H1 (cell line): ENCODE data around the gene BBS1. TPM values are rescaled to one million over a fixed set of nuclear protein-coding genes. Genes with fewer than 3 reads are reported as not detected.
A peak's percentile ranks its signal among the peaks of the same experiment; 100 is the strongest.

Experiments
- CTCF ChIA-PET: fragments of 300-600 bp; sonication (Branson Sonifier 250); formaldehyde crosslinking; loops from one replicate; lab custom pipeline; 2021; ENCODE audit not compliant: partially characterized antibody; lab: Charles Lee
- POLR2A ChIA-PET: fragments of 300-600 bp; sonication (Branson Sonifier 250); formaldehyde crosslinking; loops from one replicate; lab custom pipeline; 2021; ENCODE audit warnings: inconsistent platforms; ENCODE audit not compliant: partially characterized antibody; lab: Charles Lee
- DNase-seq, 2 experiments: peaks; one replicate each; pipeline versions ENCODE4 v3.0.0 to v3.0.0-alpha.2; 2010 to 2022; ENCODE audit warnings: low spot score in 2 of 2, low read depth in 1 of 2, mixed read lengths in 1 of 2
- FAIRE-seq: peaks from 2 replicates; lab custom pipeline; 2011; peaks lifted over from hg19 to GRCh38; lab: Jason Lieb, UNC
- H2AFZ ChIP-seq: 2 replicates; pipeline ENCODE4 v1.8.1; 2012; ENCODE audit warnings: low read length, inconsistent platforms
- H2AK5ac ChIP-seq: 2 replicates; pipeline ENCODE4 v1.6.1; 2013; ENCODE audit warnings: low read depth, low read length
- H2BK120ac ChIP-seq: replicated peaks from 2 replicates; pipeline ENCODE3; 2013; ENCODE audit warnings: low read depth, low read length, inconsistent platforms
- H2BK12ac ChIP-seq: 2 replicates; pipeline ENCODE4 v1.6.1; 2013; ENCODE audit warnings: low read depth, low read length
- H2BK15ac ChIP-seq: 2 replicates; pipeline ENCODE4 v1.6.1; 2013; ENCODE audit warnings: low read length
- H2BK20ac ChIP-seq: 2 replicates; pipeline ENCODE4 v1.6.1; 2013; ENCODE audit warnings: low read length
- H2BK5ac ChIP-seq: 2 replicates; pipeline ENCODE4 v1.6.1; 2013; ENCODE audit warnings: low read depth, low read length
- H3K14ac ChIP-seq: 2 replicates; pipeline ENCODE4 v1.6.1; 2013; ENCODE audit warnings: inconsistent platforms; ENCODE audit not compliant: insufficient read length
- H3K18ac ChIP-seq: 2 replicates; pipeline ENCODE4 v1.6.1; 2013; ENCODE audit warnings: low read length; ENCODE audit errors: extremely low read depth
- H3K23ac ChIP-seq: 2 replicates; pipeline ENCODE4 v1.6.1; 2013; ENCODE audit warnings: inconsistent platforms; ENCODE audit not compliant: insufficient read length
- H3K23me2 ChIP-seq: 2 replicates; pipeline ENCODE4 v1.6.1; 2013; ENCODE audit warnings: low read depth, low read length
- H3K27ac ChIP-seq: 2 replicates; pipeline ENCODE4 v1.6.1; 2011; ENCODE audit warnings: low read depth, low read length, inconsistent platforms
- H3K27me3 ChIP-seq, 4 experiments: replicated peaks in 1 of 4; 1 replicate in 1 of 4; 2 replicates in 3 of 4; pipeline versions ENCODE4 v1.6.1 to v1.8.1; 2011 to 2013; ENCODE audit warnings: low read length in 3 of 4, mild to moderate bottlenecking in 3 of 4, inconsistent platforms in 2 of 4, mixed read lengths in 2 of 4, moderate library complexity in 1 of 4; ENCODE audit not compliant: control insufficient read depth in 3 of 4, insufficient read depth in 3 of 4; ENCODE audit errors: extremely low read depth in 1 of 4
- H3K36me3 ChIP-seq, 4 experiments: 2 replicates each; pipeline versions ENCODE4 v1.6.1 to v1.8.1; 2011 to 2013; ENCODE audit warnings: mild to moderate bottlenecking in 4 of 4, low read length in 3 of 4, moderate library complexity in 2 of 4, control low read depth in 1 of 4, inconsistent platforms in 1 of 4; ENCODE audit not compliant: insufficient read depth in 4 of 4, control insufficient read depth in 2 of 4
- H3K4ac ChIP-seq: replicated peaks from 2 replicates; pipeline ENCODE3; 2013; ENCODE audit warnings: low read length, low read depth, mixed read lengths, inconsistent platforms; ENCODE audit not compliant: insufficient read length
- H3K4me1 ChIP-seq, 4 experiments: replicated peaks in 1 of 4; 1 replicate in 1 of 4; 2 replicates in 3 of 4; pipeline versions ENCODE4 v1.6.1 to v1.8.1; 2011 to 2013; ENCODE audit warnings: low read length in 3 of 4, inconsistent platforms in 2 of 4, mixed read lengths in 1 of 4; ENCODE audit not compliant: insufficient read depth in 4 of 4, control insufficient read depth in 3 of 4
- H3K4me2 ChIP-seq, 2 experiments: 2 replicates each; pipeline versions ENCODE4 v1.6.1 to v1.8.1; 2011 to 2013; ENCODE audit warnings: low read depth in 2 of 2, low read length in 2 of 2, control low read depth in 1 of 2, inconsistent platforms in 1 of 2, mild to moderate bottlenecking in 1 of 2; ENCODE audit not compliant: insufficient read depth in 1 of 2
- H3K4me3 ChIP-seq, 4 experiments: fragments of 200-600, 300-600 bp in 1 of 4; sonication (generic), shearing (Covaris generic), sonication (Bioruptor Twin) in 1 of 4; 2 replicates each; pipeline versions ENCODE4 v1.5.1 to v1.8.1; 2011 to 2016; ENCODE audit warnings: low read length in 4 of 4, low read depth in 3 of 4, control low read depth in 2 of 4, inconsistent platforms in 2 of 4, mild to moderate bottlenecking in 2 of 4, mixed read lengths in 1 of 4, moderate library complexity in 1 of 4; ENCODE audit not compliant: insufficient read depth in 2 of 4; ENCODE audit errors: extremely low read depth in 1 of 4
- H3K56ac ChIP-seq: replicated peaks from 2 replicates; pipeline ENCODE3; 2013; ENCODE audit warnings: low read depth, mild to moderate bottlenecking, mixed read lengths, low read length, inconsistent platforms; ENCODE audit not compliant: insufficient read length
- H3K79me1 ChIP-seq: 2 replicates; pipeline ENCODE4 v1.6.1; 2013; ENCODE audit warnings: low read depth, low read length, control low read depth
- H3K79me2 ChIP-seq, 2 experiments: 2 replicates each; pipeline versions ENCODE4 v1.6.1 to v1.8.1; 2012 to 2013; ENCODE audit warnings: low read length in 2 of 2, mild to moderate bottlenecking in 2 of 2, inconsistent platforms in 1 of 2; ENCODE audit not compliant: insufficient read depth in 2 of 2, control insufficient read depth in 1 of 2
- H3K9ac ChIP-seq, 4 experiments: replicated peaks in 1 of 4; 1 replicate in 1 of 4; 2 replicates in 3 of 4; pipeline versions ENCODE4 v1.6.1 to v1.8.1; 2011 to 2013; ENCODE audit warnings: low read depth in 3 of 4, low read length in 3 of 4, control low read depth in 2 of 4, mild to moderate bottlenecking in 2 of 4, moderate library complexity in 2 of 4, inconsistent platforms in 1 of 4; ENCODE audit errors: extremely low read depth in 1 of 4
- H3K9me3 ChIP-seq, 2 experiments: 2 replicates each; pipeline versions ENCODE4 v1.6.1 to v1.8.1; 2012 to 2013; ENCODE audit warnings: mild to moderate bottlenecking in 2 of 2, moderate library complexity in 2 of 2, control low read depth in 1 of 2, inconsistent platforms in 1 of 2, low read depth in 1 of 2, low read length in 1 of 2, mixed read lengths in 1 of 2; ENCODE audit not compliant: insufficient read depth in 2 of 2
- H4K20me1 ChIP-seq, 2 experiments: replicated peaks in 1 of 2; 2 replicates each; pipeline versions ENCODE3 to v1.8.1; 2011 to 2013; ENCODE audit warnings: inconsistent platforms in 2 of 2, low read length in 2 of 2, mild to moderate bottlenecking in 1 of 2; ENCODE audit not compliant: insufficient read depth in 2 of 2, control insufficient read depth in 1 of 2
- H4K5ac ChIP-seq: 2 replicates; pipeline ENCODE4 v1.6.1; 2013; ENCODE audit warnings: low read length, low read depth, mixed read lengths, inconsistent platforms; ENCODE audit not compliant: insufficient read length
- H4K8ac ChIP-seq: 2 replicates; pipeline ENCODE4 v1.8.0; 2013; ENCODE audit warnings: mild to moderate bottlenecking, moderate library complexity, low read length, inconsistent platforms; ENCODE audit not compliant: insufficient read depth; ENCODE audit errors: extremely low read depth
- H4K91ac ChIP-seq: replicated peaks from 2 replicates; pipeline ENCODE3; 2013; ENCODE audit warnings: low read length, mixed read lengths, inconsistent platforms; ENCODE audit not compliant: insufficient read length
- ASH2L ChIP-seq: fragments of 200-600, 300-600 bp; sonication (generic); IDR thresholded peaks from one replicate; pipeline ENCODE4 v1.7.1; 2017; ENCODE audit warnings: low read length
- ATF3 ChIP-seq: IDR thresholded peaks from 2 replicates; pipeline ENCODE4 v1.6.1; 2011; ENCODE audit warnings: low read depth, mild to moderate bottlenecking, low read length; ENCODE audit not compliant: insufficient read depth
- BCL11A ChIP-seq, 2 experiments: IDR thresholded peaks; one replicate each; pipeline ENCODE4 v1.6.1; 2011; ENCODE audit warnings: low read depth in 2 of 2, low read length in 2 of 2, mild to moderate bottlenecking in 2 of 2
- CBX5 ChIP-seq: fragments of 300-800, 300-1000 bp; sonication (generic); IDR thresholded peaks from 2 replicates; pipeline ENCODE4 v1.7.1; 2016; ENCODE audit warnings: antibody characterized with exemption, low read length, low read depth
- CBX8 ChIP-seq: fragments of 300-800, 300-1000 bp; sonication (generic); IDR thresholded peaks from 2 replicates; pipeline ENCODE4 v1.7.1; 2016; ENCODE audit warnings: low read depth, low read length, borderline replicate concordance
- CREB1 ChIP-seq: IDR thresholded peaks from 2 replicates; pipeline ENCODE4 v1.6.1; 2012; ENCODE audit warnings: inconsistent platforms
- HDAC2 ChIP-seq, 2 experiments: fragments of 300-600 bp in 1 of 2; sonication (generic) in 1 of 2; IDR thresholded peaks; 2 replicates each; pipeline ENCODE4 v1.6.1; 2011 to 2012; ENCODE audit warnings: low read depth in 2 of 2, low read length in 2 of 2, mild to moderate bottlenecking in 2 of 2, moderate library complexity in 2 of 2, borderline replicate concordance in 1 of 2, inconsistent platforms in 1 of 2
- POLR2AphosphoS5 ChIP-seq: IDR thresholded peaks from 2 replicates; pipeline ENCODE4 v1.6.1; 2011; ENCODE audit warnings: low read depth, low read length
- RNF2 ChIP-seq: fragments of 200-900, 300-1000 bp; sonication (generic); IDR thresholded peaks from 2 replicates; pipeline ENCODE4 v1.7.1; 2016; ENCODE audit warnings: borderline replicate concordance, low read depth, mild to moderate bottlenecking, antibody characterized with exemption, low read length; ENCODE audit not compliant: poor library complexity, severe bottlenecking; ENCODE audit errors: missing control alignments
- SAP30 ChIP-seq: fragments of 300-600 bp; sonication (generic); IDR thresholded peaks from 2 replicates; pipeline ENCODE4 v1.7.1; 2012; ENCODE audit warnings: low read length, moderate library complexity, mild to moderate bottlenecking, inconsistent platforms; ENCODE audit not compliant: insufficient read depth, insufficient replicate concordance
- SP1 ChIP-seq: IDR thresholded peaks from 2 replicates; pipeline ENCODE4 v1.6.1; 2011; ENCODE audit warnings: low read depth, low read length
- TEAD4 ChIP-seq: IDR thresholded peaks from 2 replicates; pipeline ENCODE4 v1.6.1; 2012; ENCODE audit warnings: low read depth, low read length, inconsistent platforms, mixed read lengths
- WGBS, 2 experiments: shearing (Covaris generic) in 1 of 2; methylation state at CpG; one replicate each; pipeline versions ENCODE4 v1.1.6 to v1.1.7; 2013 to 2015; ENCODE audit warnings: low lambda C conversion rate in 2 of 2, mixed read lengths in 2 of 2, inconsistent platforms in 1 of 2, low coverage in 1 of 2, missing lambda C conversion rate in 1 of 2; ENCODE audit not compliant: insufficient replicate concordance in 2 of 2, insufficient coverage in 1 of 2, insufficient read length in 1 of 2; ENCODE audit errors: extremely low coverage in 1 of 2, missing lambda C conversion rate in 1 of 2; 5-methylcytosine and 5-hydroxymethylcytosine counted together
- polyA plus RNA-seq, 7 experiments: library from polyadenylated mRNA; depleted of rRNA in 3 of 7; stranded (reverse) in 5 of 7; unstranded in 2 of 7; fragments of >200 nt in 5 of 7; fragments of 200-250 nt in 2 of 7; gene quantifications; 1 replicate in 5 of 7; 2 replicates in 1 of 7; 4 replicates in 1 of 7; pipeline versions ENCODE4 v1.2.1 to v1.2.3, GENCODE V29; 2011 to 2013; ENCODE audit warnings: missing spikeins in 2 of 7, mixed read lengths in 2 of 7
- total RNA-seq: library from RNA; stranded (reverse); fragmentation: NEBNext Ultra II Directional; extraction: Animal tissue kit (Norgen Biotek cat#: 25700); gene quantifications from 2 replicates; pipeline ENCODE4 v1.2.1, GENCODE V29; 2021

BBS1 gene
- total and polyA plus RNA-seq, 2 of the 8 experiments (the other 6 are each of a cell fraction or from before 2014, with no cell fraction given), result 19.1 to 19.5 TPM

- Histone ChIP-seq H3K36me3 (peaks cover 0 to 8% (median 5%) of the 10 kb centered on the region in 4 experiments; a peak in 5 of 8 replicates), H4K91ac (peak overlapping the region; percentile 67), H2BK12ac (no peak overlapping the region), H3K27ac (no peak overlapping the region), H2BK15ac (no peak overlapping the region), H3K27me3 (no peaks in the 10 kb centered on the region), H3K79me1 (no peaks in the 10 kb centered on the region), H3K14ac (no peak overlapping the region), H4K20me1 (no peaks in the 10 kb centered on the region), H2BK5ac (no peak overlapping the region), H3K9ac (no peak overlapping the region), H2AK5ac (no peak overlapping the region), H3K23me2 (no peaks in the 10 kb centered on the region), H4K8ac (peak overlapping the region; percentile 91), H3K79me2 (no peaks in the 10 kb centered on the region), H3K56ac (no peak overlapping the region), H2BK120ac (no peak overlapping the region), H3K4ac (no peak overlapping the region), H4K5ac (no peak overlapping the region), H3K4me2 (peak overlapping the region in 1 of 2 experiments; percentile 11; a peak in 1 of 4 replicates), H3K9me3 (0 out of 4 replicates have a peak, but pooled peaks cover 0 to 2% of the 10 kb centered on the region in 2 experiments), H2BK20ac (0 out of 2 replicates have a peak overlapping the region, but pooled peaks have one; percentile 32), H3K4me3 (no peak overlapping the region), H3K23ac (no peak overlapping the region), H2AFZ (no peak overlapping the region), H3K18ac (no peak overlapping the region), H3K4me1 (peaks cover 11 to 20% (median 14%) of the 10 kb centered on the region in 4 experiments; a peak in 6 of 7 replicates)
- 89% methylated on average over 15 of the region's 15 CpGs; no CpG with 5 or more reads in 1 of the 2 experiments for WGBS, 2 experiments
- DNase-seq, result no peak
- ChIA-PET POLR2A (interaction anchor here (0.7 to 4.8 kb wide), 16 partner anchors 9 to 111 kb away, joined by 3 to 51 read pairs (median 5); partner anchors contain the start of genes ACTN3, RBM14, RBM4 and RBM4B), CTCF (interaction anchor here (0.7 to 4.6 kb wide), 6 partner anchors 10 to 1080 kb away, joined by 3 to 46 read pairs (median 4); partner anchors contain the start of genes CCDC87 and CCS)
- no peak for FAIRE-seq
- TF ChIP-seq CBX5 (no peak), RNF2 (no peak), HDAC2 (IDR thresholded peaks at IDR 0.05; ENCODE audit: borderline replicate concordance in 1 of 2, low read depth in 2 of 2, low read length in 2 of 2) (no peak), TEAD4 (no peak), CREB1 (no peak), SAP30 (no peak), ATF3 (no peak), BCL11A (IDR thresholded peaks at IDR 0.05; ENCODE audit: low read depth in 2 of 2, low read length in 2 of 2) (no peak), POLR2AphosphoS5 (no peak), ASH2L (no peak), CBX8 (no peak), SP1 (no peak)
These were observed 57.3 kb downstream of the BBS1 start for GRCh38 chr11:66567787-66568123.
